ENCODE data around the gene DOP1B.

The DOP1B gene

DNA sequence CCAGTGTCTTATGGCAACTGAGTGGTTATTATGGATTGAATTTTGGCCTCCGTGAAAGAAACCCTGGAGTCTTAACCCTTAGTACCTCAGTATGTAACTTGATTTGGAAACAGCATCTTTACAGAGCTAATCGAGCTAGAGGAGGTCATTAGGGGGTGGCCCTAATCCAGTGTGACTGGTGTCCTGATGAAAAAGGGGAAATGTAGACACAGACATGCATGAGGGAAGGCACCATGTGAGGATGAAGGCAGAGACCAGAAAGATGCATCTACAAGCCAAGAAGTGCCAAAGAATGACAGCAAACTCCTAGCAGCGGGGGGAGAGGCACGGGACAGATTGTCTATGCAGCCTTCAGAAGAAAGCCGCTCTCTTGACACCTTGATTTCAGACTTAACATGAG lies 14.7 kb downstream of the DOP1B start:
- TF ChIP-seq, protein P1, sequence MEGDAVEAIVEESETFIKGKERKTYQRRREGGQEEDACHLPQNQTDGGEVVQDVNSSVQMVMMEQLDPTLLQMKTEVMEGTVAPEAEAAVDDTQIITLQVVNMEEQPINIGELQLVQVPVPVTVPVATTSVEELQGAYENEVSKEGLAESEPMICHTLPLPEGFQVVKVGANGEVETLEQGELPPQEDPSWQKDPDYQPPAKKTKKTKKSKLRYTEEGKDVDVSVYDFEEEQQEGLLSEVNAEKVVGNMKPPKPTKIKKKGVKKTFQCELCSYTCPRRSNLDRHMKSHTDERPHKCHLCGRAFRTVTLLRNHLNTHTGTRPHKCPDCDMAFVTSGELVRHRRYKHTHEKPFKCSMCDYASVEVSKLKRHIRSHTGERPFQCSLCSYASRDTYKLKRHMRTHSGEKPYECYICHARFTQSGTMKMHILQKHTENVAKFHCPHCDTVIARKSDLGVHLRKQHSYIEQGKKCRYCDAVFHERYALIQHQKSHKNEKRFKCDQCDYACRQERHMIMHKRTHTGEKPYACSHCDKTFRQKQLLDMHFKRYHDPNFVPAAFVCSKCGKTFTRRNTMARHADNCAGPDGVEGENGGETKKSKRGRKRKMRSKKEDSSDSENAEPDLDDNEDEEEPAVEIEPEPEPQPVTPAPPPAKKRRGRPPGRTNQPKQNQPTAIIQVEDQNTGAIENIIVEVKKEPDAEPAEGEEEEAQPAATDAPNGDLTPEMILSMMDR (IDR thresholded peaks at IDR 0.05; ENCODE audit: low read depth, low read length, missing control alignments): no peak
- H3K4me3 ChIP-seq (replicated peaks; ENCODE audit: low read depth, low read length): no peak overlapping the region
- DNase-seq (ENCODE audit: extremely low read depth, low read depth): no peak

DNA sequence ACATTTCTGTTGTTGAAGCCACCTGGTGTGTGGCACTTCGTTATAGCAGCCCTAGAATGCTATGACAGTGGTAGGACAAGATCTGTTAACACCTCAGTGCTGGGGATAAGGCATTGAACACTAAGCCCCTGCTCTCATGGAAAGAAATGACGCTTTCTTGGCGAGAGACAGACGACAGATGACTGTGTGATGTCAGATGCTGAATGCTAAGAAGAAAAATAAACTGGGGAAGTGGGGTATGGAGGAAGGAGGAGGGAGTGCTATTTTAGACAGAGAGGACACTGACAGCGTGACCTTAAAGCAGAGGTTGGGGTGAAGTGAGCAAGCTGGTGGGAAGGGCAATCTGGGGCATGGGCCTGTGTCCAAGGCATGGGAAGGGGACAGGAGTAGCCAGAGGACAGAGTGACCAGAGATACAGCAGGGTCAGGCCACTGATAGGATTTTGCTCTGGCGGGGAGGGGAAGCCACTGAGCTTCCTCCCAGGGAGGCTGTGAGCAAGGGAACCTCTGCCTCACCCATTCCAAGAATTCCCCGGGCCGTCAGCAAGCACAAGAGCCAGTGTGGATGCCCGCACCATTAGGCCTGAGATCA lies 15.2 kb downstream of the DOP1B start:
- DNase-seq (ENCODE audit: extremely low read depth, low read depth): no peak
- H3K4me3 ChIP-seq (replicated peaks; ENCODE audit: low read depth, low read length): no peak overlapping the region
- TF ChIP-seq, protein P1 (IDR thresholded peaks at IDR 0.05; ENCODE audit: low read depth, low read length, missing control alignments): no peak

DNA sequence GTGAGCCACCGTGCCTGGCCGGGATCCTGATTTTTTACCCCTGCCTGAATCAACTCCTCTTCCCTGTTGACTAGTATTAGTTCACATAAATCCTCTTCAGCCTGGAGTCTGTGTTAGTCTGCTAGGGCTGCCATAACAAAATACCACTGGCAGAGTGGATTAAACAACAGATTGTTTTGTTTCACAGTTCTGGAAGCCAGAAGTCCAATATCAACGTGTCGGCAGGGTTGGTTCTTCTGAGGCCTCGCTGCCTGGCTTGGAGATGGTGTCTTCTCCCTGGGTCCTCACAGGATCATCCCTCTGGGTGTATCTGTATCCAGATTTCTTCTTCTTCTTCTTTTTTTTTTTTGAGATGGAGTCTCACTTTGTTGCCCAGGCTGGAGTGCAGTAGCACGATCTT lies 18.2 kb downstream of the DOP1B start:
- TF ChIP-seq, protein P1 (IDR thresholded peaks at IDR 0.05; ENCODE audit: low read depth, low read length, missing control alignments): no peak
- no peak overlapping the region for H3K4me3 ChIP-seq (replicated peaks; ENCODE audit: low read depth, low read length)
- DNase-seq (ENCODE audit: extremely low read depth, low read depth): no peak

DNA sequence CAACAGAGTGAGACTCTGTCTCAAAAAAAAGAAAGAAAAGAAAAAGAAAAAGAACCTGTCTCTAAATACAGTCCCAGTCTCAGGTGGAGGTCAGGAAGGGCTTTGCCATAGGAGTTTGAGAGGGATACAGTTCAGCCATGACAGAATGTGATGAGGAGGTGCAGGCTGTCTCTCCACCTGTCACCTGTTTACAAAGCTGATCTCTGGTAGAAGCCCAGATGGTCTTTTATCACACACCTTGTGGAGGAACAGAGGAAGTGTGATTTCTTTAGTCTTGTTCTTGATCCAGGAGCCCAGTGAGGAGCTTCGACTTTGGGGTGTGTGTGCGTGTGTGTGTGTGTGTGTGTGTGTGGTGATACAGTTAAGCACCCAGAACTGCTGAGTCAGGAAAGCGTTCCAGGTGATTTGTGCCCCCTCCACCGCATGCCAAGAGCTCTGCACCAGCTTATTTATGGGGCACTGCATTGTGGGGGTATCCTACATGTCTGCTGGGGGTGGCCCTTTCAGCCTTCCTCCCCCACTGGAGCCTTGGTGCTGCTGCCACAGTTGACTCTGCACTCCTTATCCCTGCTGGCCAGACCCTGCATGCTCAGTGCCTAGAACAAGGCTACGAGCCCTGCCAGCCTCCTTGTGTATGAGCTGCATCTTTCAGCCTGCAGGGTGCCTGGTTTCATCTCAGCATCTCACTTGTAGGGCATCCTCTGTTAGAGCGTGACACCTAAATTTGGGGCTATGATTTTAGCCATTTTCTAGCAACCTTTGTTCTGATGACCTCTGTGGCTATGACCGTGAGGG lies 19.3 kb downstream of the DOP1B start:
- no peak for DNase-seq (ENCODE audit: extremely low read depth, low read depth)
- TF ChIP-seq, protein P1 (IDR thresholded peaks at IDR 0.05; ENCODE audit: low read depth, low read length, missing control alignments): no peak
- no peak overlapping the region for H3K4me3 ChIP-seq (replicated peaks; ENCODE audit: low read depth, low read length)

DNA sequence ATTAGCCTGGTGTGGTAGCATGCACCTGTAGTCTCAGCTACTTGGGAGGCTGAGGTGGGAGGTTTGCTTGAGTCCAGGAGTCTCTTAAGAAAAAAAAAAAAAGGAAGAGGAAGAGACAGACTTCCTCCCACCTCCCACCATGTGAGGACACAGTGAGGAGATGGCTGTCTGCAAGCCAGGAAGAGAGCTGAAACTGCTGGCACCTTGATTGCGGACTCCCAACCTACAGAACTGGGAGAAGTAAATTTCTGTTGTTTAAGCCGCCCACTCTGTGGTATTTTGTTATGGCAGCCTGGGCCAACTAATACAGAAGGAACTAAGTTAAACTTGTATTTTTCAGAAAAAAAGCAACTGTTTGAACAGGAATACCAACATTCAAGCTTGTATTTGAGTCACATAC lies 21.7 kb downstream of the DOP1B start:
- DNase-seq (ENCODE audit: extremely low read depth, low read depth): no peak
- TF ChIP-seq, protein P1 (IDR thresholded peaks at IDR 0.05; ENCODE audit: low read depth, low read length, missing control alignments): no peak
- H3K4me3 ChIP-seq (replicated peaks; ENCODE audit: low read depth, low read length): no peak overlapping the region

DNA sequence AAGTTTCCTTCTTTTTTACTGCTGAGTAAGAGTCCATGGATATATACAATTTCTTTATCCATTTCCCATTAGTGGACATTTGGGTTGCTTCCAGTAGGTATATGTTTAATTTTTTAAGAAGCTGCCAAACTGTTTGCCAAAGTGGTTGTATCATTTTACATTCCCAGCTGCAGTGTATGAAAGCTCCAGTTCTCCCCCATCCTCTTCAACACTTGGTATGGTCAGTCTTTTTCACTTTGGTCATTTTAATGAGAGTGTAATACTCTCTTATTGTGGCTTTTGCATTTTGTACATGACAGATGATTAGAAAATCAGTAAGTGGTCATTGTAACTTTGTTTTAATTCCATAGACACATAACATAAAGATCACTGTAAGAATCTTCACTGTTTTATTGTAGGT lies 22.5 kb downstream of the DOP1B start:
- TF ChIP-seq, protein P1 (IDR thresholded peaks at IDR 0.05; ENCODE audit: low read depth, low read length, missing control alignments): no peak
- no peak for DNase-seq (ENCODE audit: extremely low read depth, low read depth)
- H3K4me3 ChIP-seq (replicated peaks; ENCODE audit: low read depth, low read length): no peak overlapping the region
